HG03103 (cell line): Measurements from ENCODE around the gene IGFBP4.

Source experiments
- ATAC-seq: cut with Tn5 transposase; IDR thresholded peaks from one replicate; pipeline ENCODE4 v1.9.1; 2021; ENCODE audit warnings: low read depth; ENCODE audit not compliant: unreplicated experiment

Gene IGFBP4

GRCh38 chr17:40485851-40486521 is 42.7 kb downstream of the IGFBP4 start:
- ATAC-seq = no peak

GRCh38 chr17:40486522-40487370 is 43.5 kb downstream of the IGFBP4 start:
- ATAC-seq = no peak

DNA sequence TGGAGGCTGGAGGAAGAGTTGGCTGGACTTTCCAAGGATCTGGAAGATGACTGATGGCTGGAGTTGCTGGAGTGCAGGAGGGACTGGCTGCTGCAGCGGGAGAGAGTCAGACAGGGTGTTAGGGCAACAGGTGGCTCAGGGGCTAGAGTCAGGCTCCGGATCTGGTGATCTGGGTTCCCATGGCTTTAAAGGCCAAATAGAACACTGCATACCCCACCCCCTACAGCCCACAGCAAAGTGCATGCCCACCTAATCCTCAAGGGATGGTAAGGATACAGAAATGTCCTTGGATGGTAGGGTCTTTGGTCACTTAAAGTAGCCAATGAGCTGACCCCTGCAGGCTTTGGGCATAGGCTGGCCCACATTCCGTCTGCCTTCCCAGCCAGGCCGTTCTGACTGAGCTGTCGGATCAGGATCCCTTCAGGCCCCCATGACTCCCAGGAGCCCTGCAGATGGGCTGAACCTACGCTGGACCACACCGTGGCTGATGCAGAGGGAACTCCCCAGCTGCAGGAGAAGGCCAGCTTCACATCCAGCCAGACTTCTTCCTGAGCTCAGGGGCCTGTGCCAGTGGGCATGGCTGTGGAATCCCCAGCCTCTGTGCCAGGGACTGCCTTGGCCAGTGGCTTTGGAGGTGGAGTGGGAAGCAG is 44.2 kb downstream of the IGFBP4 start:
- ATAC-seq = no peak

DNA sequence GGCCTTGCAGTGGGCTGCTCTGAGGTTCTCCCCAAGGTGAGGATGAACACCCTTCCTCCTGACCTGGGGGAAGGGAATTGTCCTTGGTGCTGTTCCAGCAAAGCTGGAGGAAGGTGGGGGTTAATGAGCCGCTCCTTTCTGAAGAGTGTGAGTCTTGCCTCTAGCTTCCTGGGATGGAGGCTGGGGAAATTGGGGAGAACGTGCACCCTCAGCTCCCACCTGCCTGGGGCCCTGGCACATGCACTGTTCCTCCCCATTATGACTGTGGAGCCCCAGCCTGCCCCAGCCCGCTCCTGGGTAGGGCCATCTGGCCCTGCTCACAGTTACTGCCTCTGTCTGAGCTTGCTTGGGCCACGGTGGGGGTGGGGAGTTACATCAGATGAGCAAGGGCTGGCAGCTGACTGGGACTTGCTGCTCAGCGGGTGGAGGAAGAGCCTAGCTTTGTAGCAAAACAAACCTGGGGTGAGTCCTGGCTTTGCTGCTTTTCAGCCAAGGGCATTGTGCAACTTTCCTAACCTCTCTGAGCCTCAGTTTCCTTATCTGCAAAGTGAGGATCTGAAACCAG is 47.1 kb downstream of the IGFBP4 start:
- ATAC-seq = no peak

DNA sequence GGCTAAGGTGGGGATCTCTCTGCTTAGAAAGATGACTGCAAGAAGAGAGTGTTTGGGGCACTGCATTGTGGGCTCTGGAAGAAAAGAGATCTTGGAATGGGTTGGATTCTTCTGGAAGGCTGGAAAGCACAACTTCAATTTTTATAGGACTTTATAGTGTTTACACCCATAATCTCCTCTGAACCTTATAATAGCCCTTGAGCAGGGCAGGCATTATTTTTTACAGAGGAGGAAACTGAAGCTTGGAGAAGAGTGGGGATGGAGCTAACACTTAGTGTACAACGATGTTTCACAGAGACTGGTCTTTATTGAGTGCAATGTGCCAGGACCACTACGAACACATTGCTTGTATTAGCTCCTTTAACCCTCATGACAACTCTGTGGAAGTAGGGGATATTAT is 47.7 kb downstream of the IGFBP4 start:
- ATAC-seq = no peak

- ATAC-seq = no peak
Observed at GRCh38 chr17:40491486-40491885, 48.2 kb downstream of the IGFBP4 start.

DNA sequence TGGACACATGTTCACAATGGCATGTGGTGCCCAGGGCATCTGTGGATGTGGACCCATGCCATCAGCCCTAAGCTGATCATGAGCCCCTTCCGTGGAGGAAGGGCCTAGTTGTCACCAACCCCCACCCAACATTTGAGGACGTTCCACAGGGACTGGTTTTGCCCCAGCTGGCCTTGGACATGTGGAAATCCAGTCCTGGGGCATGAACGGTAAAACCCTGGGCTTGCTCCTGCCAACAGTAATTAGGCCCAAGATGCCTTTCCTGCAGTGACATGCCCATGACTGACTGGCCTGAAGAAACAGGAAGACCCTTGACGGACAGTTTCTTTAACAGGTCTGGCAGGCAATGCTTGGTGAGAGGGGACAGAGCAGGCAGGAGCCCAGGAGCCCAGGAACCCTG is 50.4 kb downstream of the IGFBP4 start:
- no peak for ATAC-seq

DNA sequence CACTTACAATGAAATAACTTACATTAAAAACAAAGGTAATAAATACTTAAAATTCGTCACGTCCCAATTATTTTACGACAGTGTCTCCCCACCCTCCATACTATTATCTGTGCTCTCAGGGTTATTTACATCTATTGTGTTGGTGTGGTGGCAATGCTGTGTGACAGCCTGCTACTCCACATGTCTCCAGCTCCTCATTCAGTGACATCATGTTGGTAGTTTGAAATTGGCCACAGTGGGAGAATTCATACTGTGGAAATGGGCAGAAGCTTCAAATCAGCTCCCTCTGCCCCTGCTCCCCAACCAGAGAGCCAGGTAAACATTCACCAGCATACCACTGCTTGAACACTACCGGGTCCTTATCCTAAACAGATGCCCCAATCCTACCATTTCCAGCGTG is 51.9 kb downstream of the IGFBP4 start:
- ATAC-seq = no peak

DNA sequence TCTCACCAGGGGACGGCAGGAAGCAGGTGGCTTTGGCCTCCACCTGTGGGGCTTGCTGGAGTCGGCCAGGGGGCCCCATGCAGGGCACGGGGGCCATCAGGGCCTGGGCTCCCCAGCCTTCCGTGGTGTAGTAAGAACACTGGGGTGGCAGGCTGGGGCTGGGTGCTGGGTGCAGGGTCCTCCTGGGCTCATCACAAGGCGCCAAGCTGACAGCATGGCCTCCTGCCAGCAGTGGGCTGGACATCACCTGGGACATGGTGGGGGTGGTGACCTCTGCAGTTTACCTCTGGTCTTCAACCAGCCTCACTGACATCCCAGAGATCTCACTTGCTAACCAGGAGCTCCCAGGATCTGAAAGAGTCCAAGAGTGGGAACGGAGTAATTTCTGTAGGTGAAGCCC is 52.9 kb downstream of the IGFBP4 start:
- no peak for ATAC-seq

- no peak for ATAC-seq
Observed at GRCh38 chr17:40496634-40497420, 53.6 kb downstream of the IGFBP4 start.

- no peak for ATAC-seq
Observed at GRCh38 chr17:40497695-40498094, 54.4 kb downstream of the IGFBP4 start.

DNA sequence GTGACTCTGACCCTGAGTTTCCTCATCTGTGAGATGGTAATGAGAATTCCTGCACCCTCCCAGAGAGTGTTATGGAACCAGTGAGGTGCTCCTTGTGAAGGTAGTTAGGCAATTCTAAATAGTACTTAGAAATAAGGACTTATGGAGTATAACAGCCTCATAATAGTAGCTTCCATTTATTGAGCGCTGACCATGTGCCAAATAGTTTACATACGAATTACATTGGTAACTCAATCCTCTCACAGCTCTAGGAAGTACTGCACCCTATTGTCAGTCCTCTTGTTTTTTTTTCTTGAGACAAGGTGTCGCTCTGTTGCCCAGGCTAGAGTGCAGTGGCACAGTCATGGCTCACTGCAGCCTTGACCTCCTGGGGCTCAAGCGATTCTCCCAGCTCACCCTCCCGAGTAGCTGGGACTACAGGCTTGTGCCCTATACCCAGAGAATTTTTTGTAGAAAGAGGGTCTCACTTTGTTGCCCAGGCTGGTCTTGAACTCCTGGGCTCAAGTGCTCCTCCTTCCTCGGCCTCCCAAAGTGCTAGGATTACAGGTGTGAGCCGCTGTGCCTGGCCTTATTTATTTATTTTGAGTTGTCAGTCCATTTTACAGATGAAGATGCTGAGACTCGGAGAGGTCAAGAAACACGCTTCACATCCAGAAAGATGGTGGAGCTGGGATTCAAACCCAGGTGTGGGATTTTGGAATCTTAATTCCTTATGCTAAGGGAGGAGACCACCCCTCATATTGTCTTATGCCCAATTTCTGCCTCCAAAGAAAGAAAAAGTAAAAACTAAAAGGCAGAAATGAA is 55.2 kb downstream of the IGFBP4 start:
- ATAC-seq = no peak

DNA sequence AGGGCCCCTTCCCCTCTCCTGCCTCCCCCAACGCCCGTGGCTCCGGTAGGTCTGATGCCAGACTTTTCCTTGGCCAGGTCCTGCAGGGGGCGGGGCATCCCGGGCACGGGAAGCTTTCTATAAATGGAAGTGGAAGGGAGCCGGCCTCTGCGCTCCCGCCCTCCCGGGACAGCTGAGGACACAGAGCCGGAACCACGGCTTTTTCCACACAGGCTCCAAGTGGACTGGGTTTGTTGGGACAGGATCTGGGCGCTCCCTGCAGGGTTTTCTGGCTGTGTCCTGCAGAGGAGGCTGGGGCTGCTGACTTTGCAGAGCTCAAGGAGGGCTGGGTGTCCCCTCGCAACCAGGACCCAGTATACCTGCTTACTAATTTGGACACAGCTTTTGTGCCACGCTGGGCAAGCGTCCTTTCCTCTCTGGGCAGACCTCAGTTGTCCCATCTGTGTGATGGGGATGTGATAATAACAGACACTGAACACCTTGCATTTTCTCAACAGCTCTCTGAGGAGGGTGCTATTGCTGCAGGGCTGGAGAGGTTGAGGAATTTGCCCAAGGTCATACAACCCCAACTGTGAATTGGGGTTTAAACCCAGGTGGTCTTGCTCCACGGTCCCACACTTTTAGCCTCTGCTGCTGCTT is 56.4 kb downstream of the IGFBP4 start:
- no peak for ATAC-seq

DNA sequence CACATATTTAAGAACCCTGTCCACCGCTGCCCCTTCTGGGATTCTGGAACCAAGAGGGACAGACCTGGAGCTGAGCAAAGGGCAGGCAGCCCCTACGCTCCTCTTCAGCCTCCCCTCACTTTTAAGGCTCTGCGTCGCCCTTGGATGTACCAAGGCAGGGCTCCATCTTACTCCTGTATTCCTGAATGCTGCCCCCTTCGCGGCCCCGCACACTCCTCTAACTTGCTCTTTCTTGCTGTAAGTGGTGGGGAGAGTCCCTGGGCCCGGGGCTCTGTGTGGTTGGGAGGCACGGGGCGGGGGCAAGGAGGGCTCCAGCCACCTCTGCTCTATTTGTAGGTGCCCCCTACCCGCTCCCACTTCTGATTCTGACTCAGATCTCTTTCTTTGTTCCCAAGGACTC is 56.9 kb downstream of the IGFBP4 start:
- no peak for ATAC-seq

- ATAC-seq = no peak
Observed at GRCh38 chr17:40500709-40501108, 57.5 kb downstream of the IGFBP4 start.

DNA sequence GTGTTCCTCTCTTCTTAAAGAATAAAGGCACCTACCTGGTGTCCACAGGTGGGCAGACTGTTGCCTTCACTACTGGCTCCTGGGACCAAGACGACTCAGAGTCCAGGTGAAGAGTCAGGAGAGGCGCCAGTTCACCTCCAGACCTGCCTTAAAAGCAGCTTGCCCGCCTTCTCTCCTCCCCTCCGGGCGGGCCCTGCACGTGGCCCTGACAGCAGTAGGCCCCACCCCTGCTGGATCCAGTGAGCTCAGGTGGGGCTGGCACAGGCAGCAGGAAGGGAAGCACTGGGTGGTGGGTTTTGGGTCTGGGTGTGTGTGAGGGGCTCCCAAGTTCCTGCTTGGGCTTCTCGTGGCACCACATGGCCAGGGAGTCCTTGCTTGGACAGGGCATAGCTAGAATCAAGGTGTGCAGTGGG is 58.3 kb downstream of the IGFBP4 start, which contains the start of gene TNS4:
TSS of gene TNS4 (minus strand) at position 125 of the 413 bp plus-strand sequence. CDS start 5,198 bp downstream, outside the sequence.
- no peak for ATAC-seq

DNA sequence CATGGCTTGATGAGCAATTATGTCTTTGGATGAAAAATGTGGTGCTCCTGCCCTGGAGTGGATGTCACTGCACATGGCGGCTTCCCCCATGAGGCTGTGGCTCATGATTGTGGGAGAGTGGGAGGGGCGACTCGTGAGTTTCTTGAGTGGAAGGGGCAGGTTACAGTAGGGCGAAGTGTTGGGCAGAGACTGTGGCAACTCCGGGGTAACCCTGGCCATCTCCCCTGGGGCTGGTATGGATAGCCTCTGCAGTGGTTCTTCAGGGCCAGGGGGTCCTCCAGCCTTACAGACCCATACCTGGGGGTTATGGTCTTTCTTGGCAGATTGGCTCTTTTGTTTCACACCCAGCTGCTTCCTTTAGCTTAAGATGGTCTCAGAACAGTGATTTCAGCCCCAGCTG is 59.5 kb downstream of the IGFBP4 start:
- ATAC-seq = no peak

DNA sequence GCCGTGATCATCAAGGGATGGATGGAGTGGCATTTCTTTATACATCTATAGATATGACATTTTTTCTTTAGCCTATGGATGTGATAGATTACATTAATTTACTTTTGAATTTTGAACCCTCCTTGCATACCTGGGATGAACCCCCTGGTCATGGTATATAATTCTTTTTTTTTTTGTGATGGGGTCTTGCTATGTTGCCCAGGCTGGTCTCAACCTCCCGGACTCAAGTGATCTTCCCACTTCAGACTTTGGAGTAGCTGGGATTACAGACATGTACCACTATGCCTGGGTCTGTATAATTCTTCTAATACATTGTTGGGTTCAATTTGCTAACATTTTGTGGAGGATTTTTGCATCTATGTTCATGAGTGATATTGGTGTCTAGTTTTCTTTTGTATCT is 59.9 kb downstream of the IGFBP4 start:
- ATAC-seq = no peak

DNA sequence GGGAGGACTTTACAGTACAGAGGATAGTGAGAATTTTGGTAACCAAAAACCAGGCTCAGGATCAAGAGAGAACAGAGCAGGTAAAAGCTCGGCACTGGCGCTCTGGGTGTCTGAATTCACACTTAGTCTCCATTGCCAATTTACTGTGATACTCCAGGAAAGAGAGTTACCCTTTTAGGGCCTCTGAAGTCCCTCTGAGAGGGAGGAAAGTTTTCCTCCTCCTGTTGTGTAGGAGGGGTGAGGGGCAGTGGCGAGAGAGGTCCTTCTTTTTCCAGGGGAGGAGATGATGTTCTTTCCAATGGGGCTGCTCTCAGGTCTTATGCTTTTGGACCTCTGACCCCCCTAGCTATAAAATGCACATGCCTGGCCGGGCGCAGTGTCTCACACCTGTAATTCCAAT is 63.5 kb downstream of the IGFBP4 start:
- no peak for ATAC-seq
